GM12801 (cell line): ENCODE data around the gene GATAD2B.

Experiments
- CTCF ChIP-seq: IDR thresholded peaks from one replicate; pipeline ENCODE4 v1.5.1; 2011; ENCODE audit warnings: control low read depth; ENCODE audit not compliant: insufficient read length; ENCODE audit errors: extremely low read depth

The GATAD2B gene

GRCh38 chr1:153803470-153804056 lies 119.2 kb downstream of the GATAD2B start:
- TF ChIP-seq CTCF = no peak

- TF ChIP-seq CTCF = no peak
These were observed 120.7 kb downstream of the GATAD2B start for GRCh38 chr1:153801786-153802697.

- no peak for TF ChIP-seq CTCF
These were observed 121.6 kb downstream of the GATAD2B start for GRCh38 chr1:153801028-153801625.

- no peak for TF ChIP-seq CTCF
These were observed 122.3 kb downstream of the GATAD2B start for GRCh38 chr1:153800516-153800915.

GRCh38 chr1:153799566-153800465 lies 123.0 kb downstream of the GATAD2B start:
- no peak for TF ChIP-seq CTCF

GRCh38 chr1:153799016-153799415 lies 123.8 kb downstream of the GATAD2B start:
- no peak for TF ChIP-seq CTCF

- no peak for TF ChIP-seq CTCF
These were observed 124.3 kb downstream of the GATAD2B start for GRCh38 chr1:153798468-153798780.
